B cell (primary cell): ENCODE results near the gene OR2A25. TPM values are rescaled to one million over a fixed set of nuclear protein-coding genes. Genes with fewer than 3 reads are reported as not detected.

ENCODE experiments used
- ATAC-seq: fragments of 200-7000 bp; cut with Tn5 transposase; one replicate; pipeline ENCODE4 v1.10.0; 2021; ENCODE audit warnings: low read depth, mild to moderate bottlenecking, moderate number of reproducible peaks, moderate library complexity
- CTCF ChIA-PET: fragments of 350-600 bp; sonication (Branson Sonifier 250); formaldehyde crosslinking; loops from one replicate; lab custom pipeline; 2021; ENCODE audit warnings: antibody characterized with exemption, inconsistent platforms; lab: Charles Lee
- POLR2A ChIA-PET: fragments of 350-600 bp; sonication (Branson Sonifier 250); formaldehyde crosslinking; loops from one replicate; lab custom pipeline; 2021; ENCODE audit warnings: antibody characterized with exemption; lab: Charles Lee
- DNase-seq: peaks from one replicate; pipeline ENCODE4 v3.0.0; 2013
- H2AFZ ChIP-seq: 2 replicates; pipeline ENCODE4 v1.6.1; 2012; ENCODE audit warnings: mild to moderate bottlenecking, low read depth, low read length; ENCODE audit not compliant: insufficient read depth, poor library complexity, severe bottlenecking
- H3K27ac ChIP-seq, 2 donors: 1 replicate in 1 of 2; 2 replicates in 1 of 2; pipeline ENCODE4 v1.5.1; 2012 to 2013; ENCODE audit warnings: low read length in 2 of 2, mild to moderate bottlenecking in 2 of 2, moderate library complexity in 1 of 2
- H3K27me3 ChIP-seq, 4 experiments: fragments of 200-600 bp in 1 of 4; sonication (generic) in 1 of 4; replicated peaks in 1 of 4; 1 replicate in 2 of 4; 2 replicates in 2 of 4; pipeline versions ENCODE4 v1.6.1 to v1.7.0; 2013 to 2016; ENCODE audit warnings: low read length in 3 of 4, mild to moderate bottlenecking in 2 of 4, mixed read lengths in 1 of 4, moderate library complexity in 1 of 4; ENCODE audit not compliant: insufficient read depth in 4 of 4, control insufficient read depth in 3 of 4; ENCODE audit errors: control extremely low read depth in 1 of 4
- H3K36me3 ChIP-seq, 2 experiments: replicated peaks in 1 of 2; 1 replicate in 1 of 2; 2 replicates in 1 of 2; pipeline versions ENCODE4 v1.6.1 to v1.7.1; 2013; ENCODE audit warnings: low read length in 1 of 2; ENCODE audit not compliant: insufficient read depth in 2 of 2, control insufficient read depth in 1 of 2; ENCODE audit errors: control extremely low read depth in 1 of 2, extremely low read depth in 1 of 2
- H3K4me1 ChIP-seq, 2 donors: fragments of 200-600 bp in 1 of 2; sonication (generic) in 1 of 2; 1 replicate in 1 of 2; 2 replicates in 1 of 2; pipeline versions ENCODE4 v1.5.1 to v1.6.1; 2013 to 2017; ENCODE audit warnings: low read length in 2 of 2; ENCODE audit not compliant: control insufficient read depth in 2 of 2, insufficient read depth in 2 of 2
- H3K4me2 ChIP-seq: replicated peaks from 2 replicates; pipeline ENCODE3; 2012; ENCODE audit warnings: mild to moderate bottlenecking, low read depth, low read length; ENCODE audit not compliant: poor library complexity, severe bottlenecking
- H3K4me3 ChIP-seq, 5 experiments: fragments of 200-600 bp in 1 of 5; sonication (generic) in 1 of 5; 1 replicate in 3 of 5; 2 replicates in 2 of 5; pipeline versions ENCODE4 v1.5.1 to v1.7.0; 2011 to 2016; ENCODE audit warnings: low read length in 4 of 5, mild to moderate bottlenecking in 4 of 5, low read depth in 2 of 5, control low read depth in 1 of 5, moderate library complexity in 1 of 5; ENCODE audit not compliant: insufficient read depth in 1 of 5; ENCODE audit errors: control extremely low read depth in 1 of 5, extremely low read depth in 1 of 5
- H3K79me2 ChIP-seq: fragments of 200-600 bp; sonication (generic); one replicate; pipeline ENCODE4 v1.6.0; 2016; ENCODE audit warnings: low read length; ENCODE audit not compliant: control insufficient read depth, insufficient read depth
- H3K9ac ChIP-seq: fragments of 200-600 bp; sonication (generic); 2 replicates; pipeline ENCODE4 v1.6.1; 2017; ENCODE audit warnings: mild to moderate bottlenecking, low read length, moderate library complexity
- H3K9me3 ChIP-seq, 3 donors: one replicate each; pipeline versions ENCODE4 v1.6.1 to v1.7.1; 2013; ENCODE audit warnings: low read length in 2 of 3; ENCODE audit not compliant: control insufficient read depth in 2 of 3, insufficient read depth in 1 of 3; ENCODE audit errors: control extremely low read depth in 1 of 3
- H4K20me1 ChIP-seq: 2 replicates; pipeline ENCODE4 v1.6.0; 2012; ENCODE audit warnings: mild to moderate bottlenecking, low read length; ENCODE audit not compliant: insufficient read depth, control insufficient read depth, poor library complexity, severe bottlenecking
- H3K27ac Mint-ChIP-seq: one replicate; pipeline ENCODE4 v1.8.0; 2021; ENCODE audit warnings: mixed read lengths
- H3K27me3 Mint-ChIP-seq: one replicate; pipeline ENCODE4 v1.8.0; 2021; ENCODE audit warnings: mixed read lengths
- H3K4me1 Mint-ChIP-seq: one replicate; pipeline ENCODE4 v1.8.0; 2021; ENCODE audit warnings: mixed read lengths
- H3K4me3 Mint-ChIP-seq: one replicate; pipeline ENCODE4 v1.8.0; 2021; ENCODE audit warnings: mixed read lengths
- H3K9me3 Mint-ChIP-seq: one replicate; pipeline ENCODE4 v1.8.0; 2022; ENCODE audit warnings: mixed read lengths; ENCODE audit not compliant: insufficient read depth
- EZH2 ChIP-seq: IDR thresholded peaks from 2 replicates; pipeline ENCODE4 v1.6.1; 2012; ENCODE audit warnings: borderline replicate concordance, low read depth, mild to moderate bottlenecking, moderate library complexity, low read length; ENCODE audit not compliant: insufficient read depth, poor library complexity, severe bottlenecking
- WGBS: methylation state at CpG from one replicate; pipeline ENCODE4 v1.1.5; 2013; ENCODE audit warnings: missing lambda C conversion rate; ENCODE audit not compliant: insufficient coverage; 5-methylcytosine and 5-hydroxymethylcytosine counted together
- intact Hi-C: fragments of 100-400 bp; cut with micrococcal nuclease; formaldehyde crosslinking; loops from one replicate; pipeline ENCODE4 v1.10.0; 2022
- polyA plus RNA-seq: library from polyadenylated mRNA; depleted of rRNA; stranded (reverse); fragments of >200 nt; gene quantifications from 2 replicates; pipeline ENCODE4 v1.2.3, GENCODE V29; 2012
- total RNA-seq, 2 donors: library from RNA; stranded (reverse); fragments of 120-200 nt in 1 of 2; gene quantifications; 1 replicate in 1 of 2; 2 replicates in 1 of 2; pipeline versions ENCODE4 v1.2.3 to v1.2.4, GENCODE V29; 2013 to 2022
- TF ChIP-seq, protein P1 (sequence below): fragments of 200-600 bp; IDR thresholded peaks from one replicate; pipeline ENCODE4 v1.8.0; 2022; ENCODE audit warnings: antibody characterized with exemption, mild to moderate bottlenecking

Gene OR2A25
- total and polyA plus RNA-seq, 2 donors (not counting 1 experiment from before 2014, with no cell fraction given), result not detected

DNA sequence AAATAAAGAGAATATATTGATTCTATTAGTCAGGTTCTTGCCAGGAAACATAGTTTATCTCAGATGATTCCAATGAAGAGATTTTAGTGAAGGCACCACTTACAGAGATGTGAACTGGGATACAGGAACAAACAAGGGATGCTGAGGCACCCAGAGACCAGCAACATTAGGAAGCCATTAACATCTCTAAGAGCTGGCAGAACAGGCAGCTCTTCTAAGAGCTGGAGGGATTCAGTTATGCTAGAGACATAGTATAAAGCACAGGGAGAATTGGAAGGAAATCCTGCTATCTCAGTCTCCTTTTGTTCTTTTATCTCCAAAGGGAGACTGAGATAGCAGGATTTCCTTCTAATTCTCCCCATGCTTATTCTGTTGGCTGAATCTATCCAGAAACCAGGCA lies 47.4 kb upstream of the OR2A25 start:
- H3K27me3 Mint-ChIP-seq, result no peaks in the 10 kb centered on the region
- no peak for DNase-seq
- Histone ChIP-seq H3K79me2 (no peaks in the 10 kb centered on the region), H4K20me1 (no peaks in the 10 kb centered on the region), H3K4me1 (no peaks in the 10 kb centered on the region), H3K4me3 (no peak overlapping the region), H3K27me3 (no peaks in the 10 kb centered on the region), H3K9me3 (no peaks in the 10 kb centered on the region), H3K4me2 (no peak overlapping the region), H3K9ac (no peak overlapping the region), H2AFZ (no peak overlapping the region), H3K36me3 (no peaks in the 10 kb centered on the region), H3K27ac (no peak overlapping the region)
- ATAC-seq, result no peak
- ChIA-PET POLR2A (no interaction called here), CTCF (no interaction called here)
- intact Hi-C loops, result no loop called here
- no peak for TF ChIP-seq EZH2
- TF ChIP-seq, protein P1, sequence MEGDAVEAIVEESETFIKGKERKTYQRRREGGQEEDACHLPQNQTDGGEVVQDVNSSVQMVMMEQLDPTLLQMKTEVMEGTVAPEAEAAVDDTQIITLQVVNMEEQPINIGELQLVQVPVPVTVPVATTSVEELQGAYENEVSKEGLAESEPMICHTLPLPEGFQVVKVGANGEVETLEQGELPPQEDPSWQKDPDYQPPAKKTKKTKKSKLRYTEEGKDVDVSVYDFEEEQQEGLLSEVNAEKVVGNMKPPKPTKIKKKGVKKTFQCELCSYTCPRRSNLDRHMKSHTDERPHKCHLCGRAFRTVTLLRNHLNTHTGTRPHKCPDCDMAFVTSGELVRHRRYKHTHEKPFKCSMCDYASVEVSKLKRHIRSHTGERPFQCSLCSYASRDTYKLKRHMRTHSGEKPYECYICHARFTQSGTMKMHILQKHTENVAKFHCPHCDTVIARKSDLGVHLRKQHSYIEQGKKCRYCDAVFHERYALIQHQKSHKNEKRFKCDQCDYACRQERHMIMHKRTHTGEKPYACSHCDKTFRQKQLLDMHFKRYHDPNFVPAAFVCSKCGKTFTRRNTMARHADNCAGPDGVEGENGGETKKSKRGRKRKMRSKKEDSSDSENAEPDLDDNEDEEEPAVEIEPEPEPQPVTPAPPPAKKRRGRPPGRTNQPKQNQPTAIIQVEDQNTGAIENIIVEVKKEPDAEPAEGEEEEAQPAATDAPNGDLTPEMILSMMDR, result no peak
- H3K9me3 Mint-ChIP-seq, result no peaks in the 10 kb centered on the region
- H3K4me1 Mint-ChIP-seq, result no peaks in the 10 kb centered on the region
- no peak overlapping the region for H3K27ac Mint-ChIP-seq
- no peak overlapping the region for H3K4me3 Mint-ChIP-seq

DNA sequence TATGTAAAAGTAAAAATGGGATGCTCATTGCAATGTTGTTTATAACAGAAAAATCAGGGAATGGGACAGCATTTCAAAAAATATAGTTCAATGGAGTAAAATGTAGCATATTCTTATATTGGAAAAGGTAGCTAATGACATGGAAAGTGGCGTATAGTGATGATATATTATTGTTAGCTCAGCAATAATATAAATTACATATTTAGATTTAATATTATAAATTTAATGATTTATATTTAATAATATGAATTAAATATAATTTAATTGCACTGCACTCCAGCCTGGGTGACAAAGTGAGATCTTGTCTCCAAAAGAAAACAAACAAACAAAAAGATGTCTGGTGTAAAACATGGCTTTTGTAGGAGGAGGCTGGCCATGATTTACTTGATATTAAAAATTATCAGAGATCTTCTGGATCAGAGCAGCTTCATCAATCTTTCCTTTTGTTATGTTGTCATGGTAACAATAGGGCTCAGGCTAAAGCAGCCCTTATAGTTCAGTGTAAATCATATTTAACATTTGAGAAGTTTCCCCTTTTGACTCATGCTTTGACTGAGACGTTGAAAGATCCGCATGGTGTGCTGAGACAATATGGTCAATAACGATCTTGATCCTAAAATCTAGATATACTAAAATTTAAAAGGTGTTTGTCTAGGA lies 46.3 kb upstream of the OR2A25 start:
- Histone ChIP-seq H3K79me2 (no peaks in the 10 kb centered on the region), H3K27me3 (no peaks in the 10 kb centered on the region), H4K20me1 (no peaks in the 10 kb centered on the region), H3K4me1 (no peaks in the 10 kb centered on the region), H2AFZ (no peak overlapping the region), H3K9ac (no peak overlapping the region), H3K4me2 (no peak overlapping the region), H3K9me3 (no peaks in the 10 kb centered on the region), H3K4me3 (no peak overlapping the region), H3K27ac (no peak overlapping the region), H3K36me3 (no peaks in the 10 kb centered on the region)
- intact Hi-C loops, result no loop called here
- Mint-ChIP-seq H3K27me3 (no peaks in the 10 kb centered on the region), H3K4me3 (no peak overlapping the region), H3K4me1 (no peaks in the 10 kb centered on the region), H3K27ac (no peak overlapping the region), H3K9me3 (no peaks in the 10 kb centered on the region)
- WGBS, result no CpG with 5 or more reads among the region's 4 CpGs
- DNase-seq (no peak), ATAC-seq (no peak)
- CTCF ChIA-PET, result no interaction called here
- TF ChIP-seq, protein P1, result no peak
- no peak for TF ChIP-seq EZH2
- POLR2A ChIA-PET, result no interaction called here
